HuH-7 (cell line): ENCODE measurements around the gene SEMA4F.

Experiments used
- DNase-seq: peaks from one replicate; pipeline ENCODE4 v3.0.0; 2011; ENCODE audit warnings: low spot score

Gene SEMA4F

DNA sequence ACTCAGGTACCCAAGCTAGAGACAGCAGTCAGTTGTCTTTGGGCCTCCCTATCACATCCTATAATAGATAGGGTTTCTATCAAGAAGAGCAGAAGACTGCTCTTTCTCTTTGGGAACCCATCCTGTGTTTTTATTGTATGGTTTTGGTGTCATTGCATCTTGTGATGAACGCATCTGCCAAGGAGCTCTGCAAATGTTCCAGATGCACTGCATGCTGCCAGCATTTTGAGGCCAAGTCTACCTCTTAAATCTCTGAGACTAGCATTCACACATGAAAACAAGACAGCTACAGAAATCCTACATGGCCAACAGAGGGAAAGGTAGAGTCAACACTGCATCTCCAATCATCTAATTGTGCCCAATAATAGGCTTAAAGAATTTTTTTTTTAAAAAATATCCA lies 14.0 kb downstream of the SEMA4F start:
- DNase-seq, result no peak

DNA sequence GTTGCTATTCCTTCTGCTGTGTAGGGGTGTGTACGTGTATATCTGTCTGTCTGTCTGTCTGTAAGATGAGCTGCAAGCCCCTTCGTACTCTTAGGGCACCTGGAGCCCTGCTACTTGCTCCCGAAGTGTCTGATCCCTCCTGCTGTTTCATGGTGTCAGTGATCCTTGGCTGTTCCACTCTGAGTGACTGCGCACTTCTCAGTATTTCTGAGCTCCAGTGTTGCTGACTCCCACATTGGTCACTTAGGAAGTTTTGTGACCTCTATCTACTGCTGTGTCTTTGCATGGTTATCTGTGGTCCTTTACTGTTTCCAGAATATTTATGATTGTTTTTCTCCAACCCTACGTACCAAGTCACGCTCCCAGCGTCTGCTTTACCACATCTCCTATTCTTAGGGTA lies 16.2 kb downstream of the SEMA4F start:
- DNase-seq, result no peak

DNA sequence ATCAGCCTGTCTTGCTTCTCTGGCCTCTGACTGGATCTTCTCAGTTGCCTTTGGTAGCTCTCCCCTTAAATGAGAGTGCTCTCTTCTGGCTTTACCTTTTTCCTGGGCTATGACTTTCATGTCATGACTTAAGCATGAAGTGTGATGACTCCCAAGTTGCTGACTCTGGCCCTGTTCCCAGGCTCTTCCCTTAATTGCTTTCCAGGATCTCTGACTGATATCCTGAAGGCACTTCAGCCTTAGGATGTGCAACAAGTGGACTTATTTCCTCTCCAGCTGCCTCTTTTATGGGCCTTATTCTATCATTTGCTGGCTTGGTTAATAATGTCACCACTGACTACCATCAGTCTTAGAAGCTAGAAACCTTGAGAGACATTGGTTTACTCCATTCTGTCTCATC lies 17.4 kb downstream of the SEMA4F start:
- no peak for DNase-seq

DNA sequence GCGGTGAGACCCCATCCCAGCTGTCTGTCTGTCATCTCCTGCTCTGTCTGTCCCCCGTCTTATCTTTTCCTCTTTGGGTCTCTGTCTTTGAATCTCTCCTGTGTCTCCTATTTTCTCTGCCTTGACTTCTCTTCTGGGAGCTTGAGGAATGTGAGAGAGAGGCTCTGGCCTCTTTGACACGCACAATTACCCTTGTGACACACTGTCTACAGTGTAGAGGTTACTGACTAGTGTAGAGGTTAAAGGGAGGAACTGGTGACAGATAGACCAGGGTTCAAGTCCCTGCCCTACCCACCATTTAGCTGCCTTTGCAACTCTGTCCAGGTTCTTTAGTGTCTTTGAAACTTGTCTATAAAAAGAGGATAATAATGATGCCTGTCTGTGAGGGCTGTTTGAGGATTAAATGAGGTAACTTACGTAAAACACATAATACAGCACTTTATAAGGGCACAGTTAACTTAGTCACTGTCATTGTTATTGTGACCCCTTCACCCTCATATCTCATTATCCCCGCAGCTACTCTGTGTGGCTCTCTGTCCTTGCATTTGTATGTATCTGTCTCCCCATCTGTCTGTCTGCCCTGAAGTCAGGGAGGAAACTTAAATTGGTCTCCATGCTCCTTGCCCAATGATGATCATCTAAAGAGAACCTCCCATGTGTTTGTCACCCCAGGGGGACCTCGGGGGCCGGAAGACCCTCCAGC lies 19.9 kb downstream of the SEMA4F start:
- DNase-seq, result no peak

DNA sequence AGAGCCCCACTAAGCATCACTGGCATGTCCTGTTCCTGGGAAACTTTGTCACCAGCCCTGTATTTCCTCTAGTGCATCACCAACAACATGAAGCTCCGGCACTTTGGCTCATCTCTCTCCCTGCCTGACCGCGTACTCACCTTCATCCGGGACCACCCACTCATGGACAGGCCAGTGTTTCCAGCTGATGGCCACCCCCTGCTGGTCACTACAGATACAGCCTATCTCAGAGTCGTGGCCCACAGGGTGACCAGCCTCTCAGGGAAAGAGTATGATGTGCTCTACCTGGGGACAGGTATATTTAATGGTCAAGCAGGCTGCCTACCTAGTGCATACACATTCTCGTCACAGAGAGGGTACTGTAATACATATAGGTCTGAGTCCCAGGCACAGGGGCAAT lies 21.0 kb downstream of the SEMA4F start:
- no peak for DNase-seq

DNA sequence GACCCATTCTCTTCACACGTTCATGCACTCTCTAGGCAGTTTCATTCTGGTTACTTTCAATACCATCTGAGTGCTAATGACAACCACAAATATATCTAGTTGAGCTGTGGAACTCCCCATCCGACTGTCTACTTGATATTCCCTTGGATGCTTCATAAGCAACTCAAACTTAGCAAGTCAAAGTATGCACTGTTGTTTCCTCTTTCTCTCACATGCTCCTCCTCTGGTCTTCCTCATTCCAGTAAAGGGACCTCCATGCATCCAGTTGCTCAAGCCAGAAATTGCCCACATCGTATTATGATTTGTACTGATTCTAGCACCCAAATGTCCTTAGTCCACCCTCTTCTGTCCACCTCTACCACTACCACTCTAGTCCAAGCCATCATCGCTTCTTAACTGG lies 22.3 kb downstream of the SEMA4F start:
- DNase-seq, result no peak

DNA sequence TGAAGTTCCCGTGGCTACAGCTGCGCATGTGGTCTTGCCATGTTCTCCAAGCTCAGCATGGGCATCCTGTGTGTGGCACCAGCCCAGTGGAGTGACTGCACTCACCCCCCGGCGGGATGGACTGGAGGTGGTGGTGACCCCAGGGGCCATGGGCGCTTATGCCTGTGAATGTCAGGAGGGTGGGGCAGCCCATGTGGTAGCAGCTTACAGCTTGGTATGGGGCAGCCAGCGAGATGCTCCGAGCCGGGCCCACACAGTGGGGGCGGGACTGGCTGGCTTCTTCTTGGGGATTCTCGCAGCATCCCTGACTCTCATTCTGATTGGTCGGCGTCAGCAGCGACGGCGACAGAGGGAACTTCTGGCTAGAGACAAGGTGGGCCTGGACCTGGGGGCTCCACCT lies 25.6 kb downstream of the SEMA4F start:
- no peak for DNase-seq

DNA sequence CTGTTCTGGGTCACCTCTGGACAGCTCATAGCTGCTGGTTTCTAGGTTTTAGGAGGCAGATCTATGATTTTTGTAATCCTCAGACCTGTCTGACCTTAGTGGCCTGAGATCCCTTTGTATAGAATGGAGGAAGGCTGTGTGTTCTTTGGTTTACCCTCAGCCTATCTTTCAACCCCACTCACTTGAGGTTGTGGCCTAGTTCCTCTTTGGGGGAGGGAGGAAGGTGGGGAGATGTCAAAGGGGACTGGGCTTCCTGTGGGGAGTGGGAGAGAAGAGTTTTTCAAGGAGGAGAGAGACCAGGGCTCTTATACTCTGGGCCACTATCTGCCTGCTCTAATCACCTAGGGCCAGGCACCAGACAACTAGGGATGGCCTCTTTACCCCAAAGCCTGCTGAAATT lies 28.5 kb downstream of the SEMA4F start:
- DNase-seq, result no peak

DNA sequence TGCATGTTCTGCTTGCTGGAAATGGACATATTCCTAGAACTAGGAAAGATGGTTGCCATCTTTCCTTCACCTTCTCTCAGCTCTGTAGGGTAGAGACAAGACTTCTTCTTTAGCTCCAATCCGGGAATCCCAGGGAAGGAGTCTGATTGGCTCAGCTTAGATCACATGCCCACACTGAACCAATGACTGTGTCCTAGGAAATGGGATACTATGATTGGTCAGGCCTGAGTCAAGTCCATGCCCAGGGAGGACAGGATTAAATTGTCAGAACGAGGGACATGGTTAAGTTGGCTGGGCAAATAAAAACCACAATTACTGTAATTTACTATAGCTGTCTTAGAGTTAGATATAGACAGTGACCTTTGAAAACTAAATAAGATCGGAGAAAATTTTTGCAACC lies 31.4 kb downstream of the SEMA4F start:
- no peak for DNase-seq

DNA sequence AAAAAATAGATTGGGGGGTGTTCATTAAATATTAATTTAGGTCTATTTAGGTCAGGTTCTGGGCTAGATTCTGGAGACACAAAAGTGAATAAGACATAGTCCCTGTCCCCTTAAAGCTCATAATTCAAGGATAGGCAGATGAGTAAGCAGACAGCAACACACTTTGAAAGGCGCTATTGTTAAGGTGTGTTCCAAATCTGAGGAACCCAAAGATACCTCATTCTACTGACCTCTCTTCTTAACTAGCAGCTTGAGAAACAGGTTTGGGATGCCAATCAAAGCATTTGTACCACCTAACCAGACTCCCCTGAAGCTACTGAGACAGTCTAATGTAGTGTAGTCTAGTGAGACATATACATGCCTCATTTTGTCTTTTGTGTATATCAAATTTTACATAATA lies 34.8 kb downstream of the SEMA4F start:
- no peak for DNase-seq

DNA sequence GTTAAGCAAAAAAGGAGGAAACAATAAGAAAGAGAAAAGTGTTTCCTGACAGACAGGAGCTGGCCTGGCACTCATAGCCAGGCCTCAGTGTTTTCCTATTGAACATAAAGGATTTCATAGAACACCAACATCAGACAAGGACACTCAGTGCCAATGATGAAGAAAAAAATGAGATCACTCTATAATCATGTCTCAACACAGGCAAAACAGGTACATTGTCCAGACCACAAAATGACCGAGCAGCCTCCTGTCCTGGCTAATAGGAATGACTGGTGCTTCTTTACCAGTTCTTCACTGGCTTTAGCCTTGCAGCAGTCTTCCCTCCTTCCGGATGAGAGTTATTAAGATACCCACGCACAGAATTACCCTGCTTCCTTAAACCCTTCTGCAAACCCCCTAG lies 35.6 kb downstream of the SEMA4F start:
- no peak for DNase-seq

DNA sequence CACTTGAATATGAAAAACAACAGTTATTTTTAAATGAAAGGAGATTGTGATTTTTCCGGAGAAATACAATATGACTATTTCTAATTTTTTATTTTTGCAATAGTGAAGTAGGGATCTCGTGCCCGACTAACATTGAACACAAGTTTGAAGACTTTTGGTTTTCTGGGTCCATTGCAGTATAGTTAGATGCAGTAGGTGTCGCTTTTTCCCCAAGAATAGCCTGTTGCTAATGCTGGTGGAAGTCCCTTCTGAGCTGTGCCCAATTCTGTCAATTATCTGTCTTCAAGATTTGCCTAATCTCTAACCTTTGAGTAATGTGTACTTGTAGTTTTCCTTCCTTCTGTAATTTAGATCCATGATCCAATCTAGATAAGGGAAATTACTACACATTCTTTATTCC lies 36.5 kb downstream of the SEMA4F start:
- peak; percentile 39 for DNase-seq

DNA sequence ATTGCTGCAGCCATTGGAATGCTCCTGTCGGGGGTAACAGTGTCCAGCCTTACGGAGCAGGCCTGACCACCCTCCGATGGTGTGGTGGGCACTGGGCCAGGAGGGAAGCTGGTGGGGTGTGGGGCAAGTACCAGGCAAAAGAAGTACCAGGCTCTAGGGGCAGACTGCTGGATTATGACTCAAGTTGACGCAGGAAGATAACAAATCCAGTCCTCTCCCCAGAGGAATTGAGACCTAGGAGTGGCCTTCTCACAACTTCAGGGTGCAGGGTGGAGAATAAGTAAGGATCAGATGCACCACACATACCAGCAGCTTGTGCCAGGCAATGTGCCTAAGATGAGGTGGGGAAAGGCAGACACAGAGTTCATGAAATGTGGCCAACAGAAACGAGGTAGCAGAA lies 37.9 kb downstream of the SEMA4F start:
- no peak for DNase-seq

DNA sequence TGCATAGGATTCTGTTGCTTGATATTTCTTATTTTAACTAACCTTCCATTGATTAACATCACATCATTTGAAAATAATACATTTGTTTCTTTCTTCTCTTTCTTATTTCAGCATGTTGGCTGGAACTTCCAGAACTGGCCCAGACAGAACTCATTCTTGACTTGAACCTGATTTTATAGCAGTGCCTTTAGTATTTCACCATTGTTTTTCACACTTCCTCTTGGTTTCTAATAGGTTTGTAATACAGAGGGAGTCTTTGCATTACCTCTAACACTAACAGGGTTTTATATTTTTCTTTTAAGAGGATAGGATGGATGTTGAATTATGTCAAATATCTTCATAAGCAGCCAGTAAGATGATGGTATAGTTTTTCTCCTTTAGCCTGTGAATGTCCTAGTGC lies 39.2 kb downstream of the SEMA4F start:
- DNase-seq, result no peak

DNA sequence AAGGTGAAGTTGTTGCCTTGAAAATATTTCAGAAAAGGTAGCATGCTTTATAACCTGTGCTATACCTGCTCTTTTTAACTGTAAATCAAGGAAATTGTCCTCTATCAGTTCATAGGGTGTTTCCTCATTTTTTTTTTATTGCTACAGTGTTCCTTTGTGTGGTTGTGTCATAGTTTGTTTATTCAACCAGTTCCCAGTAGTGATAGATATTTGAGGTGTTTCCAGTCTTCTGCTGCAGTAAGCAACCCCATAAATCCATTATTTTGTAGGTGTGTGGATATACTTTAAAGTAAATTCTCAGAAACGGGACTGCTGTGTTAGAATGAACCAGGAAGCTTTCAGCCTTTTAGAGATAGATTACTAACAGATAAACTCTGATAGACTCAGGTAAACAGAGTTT lies 39.6 kb downstream of the SEMA4F start:
- no peak for DNase-seq

DNA sequence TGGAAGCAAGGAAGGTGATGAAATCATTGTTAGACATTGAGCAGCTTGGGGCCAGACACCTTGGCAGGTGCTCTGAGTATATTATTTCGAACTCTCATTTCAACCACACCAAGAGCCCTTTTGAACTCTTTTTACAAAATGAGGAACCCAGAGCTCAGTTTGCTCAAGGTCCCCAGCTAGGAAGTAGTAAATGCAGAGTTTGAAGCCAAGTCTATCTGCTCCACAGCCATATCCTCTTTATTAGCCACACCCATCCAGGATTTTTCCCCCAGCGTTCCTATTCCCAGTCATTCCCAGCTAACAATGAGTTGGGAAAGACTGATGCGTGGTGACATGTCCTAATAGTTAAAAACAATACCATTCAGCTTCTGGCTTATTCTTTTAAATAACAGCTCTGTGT lies 40.2 kb downstream of the SEMA4F start:
- DNase-seq, result no peak

DNA sequence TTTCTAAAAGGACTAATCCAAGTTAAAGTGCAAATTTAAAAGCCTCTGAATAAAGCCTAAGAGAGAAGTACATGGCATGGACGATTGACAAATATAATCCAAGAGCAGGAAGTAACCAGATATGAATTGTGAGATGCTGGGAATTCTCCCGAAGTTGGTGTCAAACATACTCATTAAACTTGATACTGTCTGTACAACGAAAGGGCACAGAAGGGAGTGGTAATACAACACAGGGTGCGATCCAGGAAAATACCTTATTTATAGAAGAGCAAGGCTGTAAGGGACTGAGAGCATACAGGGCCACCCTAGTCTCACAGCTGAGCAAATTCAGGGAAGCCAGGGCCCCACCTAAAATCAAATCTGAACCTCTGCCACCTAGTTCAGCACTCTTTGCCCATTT lies 41.6 kb downstream of the SEMA4F start:
- no peak for DNase-seq

DNA sequence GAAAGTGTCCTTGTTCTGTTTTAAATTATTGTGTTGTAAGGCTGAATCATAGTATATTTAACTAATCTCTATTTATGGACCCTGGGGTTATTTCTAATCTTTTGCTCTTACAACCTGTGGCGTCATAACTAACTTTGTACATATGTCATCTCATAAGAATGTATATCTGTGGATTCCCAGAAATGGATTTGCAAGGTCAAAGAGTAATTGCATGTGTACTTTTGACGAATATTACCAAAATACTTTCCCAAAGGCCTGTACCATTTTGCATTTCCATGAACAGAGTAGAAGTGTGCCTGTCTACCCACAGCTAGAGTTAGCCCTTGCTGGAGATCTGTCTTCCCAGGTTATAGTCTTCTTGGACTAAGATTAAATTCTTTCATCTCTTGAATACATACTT lies 42.8 kb downstream of the SEMA4F start:
- no peak for DNase-seq

DNA sequence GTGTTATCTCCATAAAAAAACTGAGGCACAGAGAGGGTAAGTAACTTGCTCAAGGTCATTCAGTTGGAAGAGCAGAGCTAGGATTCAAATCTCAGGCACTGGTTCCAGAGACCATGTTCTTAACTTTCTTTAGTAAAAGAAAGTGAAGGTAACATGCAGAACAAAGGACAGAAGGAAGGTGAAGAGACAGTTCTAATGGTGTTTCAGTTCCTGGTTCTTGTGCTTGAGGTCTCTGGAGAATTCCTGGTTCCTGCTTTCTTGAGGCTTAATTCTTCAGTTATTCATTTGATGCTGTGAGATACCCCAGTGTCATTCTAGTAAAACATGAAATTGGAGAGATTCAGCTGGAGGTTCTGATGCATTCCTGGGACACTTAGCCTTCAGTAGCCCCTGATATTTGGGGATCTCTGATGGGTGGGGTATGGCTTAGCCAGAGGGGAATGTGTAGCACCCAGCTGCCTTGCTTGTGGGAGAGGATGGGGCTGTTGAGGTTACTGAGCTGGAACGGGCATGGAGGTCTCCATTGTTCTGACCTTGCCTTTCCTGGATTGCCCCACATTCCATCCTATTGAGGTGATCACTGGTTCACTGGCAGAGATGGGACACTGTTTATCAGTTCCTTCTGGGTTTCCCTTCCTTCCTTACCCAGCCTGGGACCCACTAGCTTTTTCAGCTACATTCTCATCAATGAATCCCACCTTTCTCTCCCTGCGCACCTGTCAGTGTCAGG lies 46.8 kb downstream of the SEMA4F start:
- DNase-seq, result no peak

DNA sequence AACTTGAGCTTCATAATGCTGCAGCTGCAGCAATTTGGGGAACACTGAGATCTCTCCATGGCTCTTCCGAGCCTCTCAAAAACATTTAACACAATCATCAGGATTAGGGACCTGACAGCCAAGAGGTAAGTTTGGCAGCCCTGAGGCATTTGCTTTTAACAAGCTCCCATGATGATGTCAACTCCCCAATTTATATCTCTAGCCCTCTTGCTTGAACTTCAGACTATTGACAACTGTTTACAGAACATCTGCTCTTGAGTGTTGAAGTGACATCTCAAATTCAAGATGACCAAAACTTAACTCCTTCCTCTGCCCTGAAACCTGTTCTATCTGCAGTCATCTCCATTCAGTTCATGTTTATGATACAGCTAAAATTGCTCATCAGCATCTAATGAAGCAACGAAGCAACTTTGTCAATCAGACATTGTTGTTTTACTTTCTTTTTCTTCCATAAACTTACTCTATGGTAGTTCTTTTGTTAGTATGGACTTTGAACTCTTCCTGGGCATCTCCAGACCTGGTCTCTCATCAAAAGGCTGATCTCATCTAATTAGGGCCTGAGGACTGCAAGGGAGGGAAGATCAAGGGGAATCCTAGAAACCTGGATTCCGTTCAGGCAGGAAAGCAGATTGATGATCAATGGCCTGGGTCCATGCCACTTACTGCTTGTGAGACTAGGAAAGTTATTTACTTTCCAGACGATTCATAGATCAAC lies 48.1 kb downstream of the SEMA4F start:
- no peak for DNase-seq

DNA sequence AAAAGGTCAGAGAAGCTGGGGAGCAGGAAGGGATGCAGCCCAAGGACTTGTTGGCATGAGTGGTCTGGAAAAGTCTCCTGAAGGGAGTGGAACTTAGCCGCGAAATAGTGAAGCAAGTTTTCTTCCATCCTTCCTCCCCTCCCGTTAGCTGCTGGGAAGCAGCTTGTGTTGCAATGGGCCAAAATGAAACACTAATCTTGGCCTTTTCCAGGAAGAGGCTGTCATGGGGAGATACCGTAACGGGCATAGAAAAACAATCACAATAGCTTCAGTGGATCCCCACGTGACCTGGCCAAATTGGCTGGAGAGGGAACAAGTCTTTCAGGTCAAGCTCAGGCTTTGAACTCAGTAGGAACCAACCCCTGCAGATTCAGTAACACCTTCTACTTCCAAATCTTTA lies 49.3 kb downstream of the SEMA4F start:
- no peak for DNase-seq

DNA sequence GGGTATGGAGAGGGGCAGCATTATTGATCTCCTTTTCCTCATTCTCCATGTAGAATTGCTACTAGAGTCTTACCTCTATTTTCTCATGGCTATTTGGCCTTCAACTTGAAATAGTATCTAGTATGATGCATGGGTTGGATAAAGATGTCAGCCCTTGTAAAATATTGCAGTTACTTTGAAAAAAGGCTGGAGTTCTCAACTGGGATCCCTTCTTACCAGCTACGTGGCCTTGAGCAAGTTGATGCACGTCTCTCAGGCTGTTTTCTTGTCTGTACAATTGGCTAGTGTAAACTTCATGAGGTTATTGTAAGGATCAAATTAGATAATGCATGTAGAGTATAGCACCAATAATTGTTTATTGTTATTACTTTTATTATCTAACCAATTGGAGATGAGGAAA lies 50.2 kb downstream of the SEMA4F start:
- DNase-seq, result no peak

DNA sequence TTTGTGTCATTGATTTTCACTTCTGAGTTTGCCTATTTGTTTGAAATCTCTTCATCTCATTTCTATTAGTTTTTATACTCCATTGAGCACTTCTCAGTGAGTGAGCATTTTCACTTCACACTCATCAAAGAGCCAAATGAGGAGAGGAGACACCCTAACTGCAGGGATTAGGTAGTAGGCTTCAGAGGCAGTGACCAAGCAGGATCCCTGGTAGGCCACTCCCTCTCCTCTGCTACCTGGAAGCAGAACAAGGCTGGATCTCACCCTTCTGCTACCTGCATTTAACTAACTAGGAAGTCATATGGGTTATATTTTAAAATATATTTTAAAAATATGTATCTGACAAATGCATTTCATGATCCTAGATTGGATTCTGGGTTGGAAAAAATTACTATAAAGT lies 52.7 kb downstream of the SEMA4F start:
- no peak for DNase-seq
